HFFc6 (cell line): ENCODE measurements around the gene ZNF148. TPM values are rescaled to one million over a fixed set of nuclear protein-coding genes. Genes with fewer than 3 reads are reported as not detected.

ENCODE experiments used
- DNase-seq: peaks from one replicate; pipeline ENCODE4 v3.0.0-alpha.2; 2018
- H3K27ac Mint-ChIP-seq: 2 replicates; pipeline ENCODE4 v1.8.0; 2020; ENCODE audit warnings: mild to moderate bottlenecking, mixed read lengths
- H3K27me3 Mint-ChIP-seq: 2 replicates; pipeline ENCODE4 v1.8.0; 2021; ENCODE audit warnings: mild to moderate bottlenecking, moderate library complexity, mixed read lengths; ENCODE audit not compliant: insufficient read depth
- H3K36me3 Mint-ChIP-seq: 2 replicates; pipeline ENCODE4 v1.8.0; 2021; ENCODE audit warnings: low read depth, mixed read lengths
- H3K4me1 Mint-ChIP-seq: 2 replicates; pipeline ENCODE4 v1.8.0; 2020; ENCODE audit warnings: low read depth, mixed read lengths
- H3K4me3 Mint-ChIP-seq: 2 replicates; pipeline ENCODE4 v1.8.0; 2020; ENCODE audit warnings: mild to moderate bottlenecking, moderate library complexity, mixed read lengths
- H3K9me3 Mint-ChIP-seq: 2 replicates; pipeline ENCODE4 v1.8.0; 2020; ENCODE audit warnings: mild to moderate bottlenecking, mixed read lengths
- CTCF ChIP-seq: fragments of 200-600 bp; sonication (generic); IDR thresholded peaks from 2 replicates; pipeline ENCODE4 v1.5.0; 2021; ENCODE audit warnings: antibody characterized with exemption, mild to moderate bottlenecking
- total RNA-seq, 6 experiments: library from RNA; stranded (reverse); fragmentation: NEBNext Ultra II Directional; extraction: Animal tissue kit (Norgen Biotek cat#: 25700); gene quantifications; 2 replicates in 1 of 6; 3 replicates in 5 of 6; pipeline ENCODE4 v1.2.3, GENCODE V29; 2021

The ZNF148 gene
- total RNA-seq, 6 experiments from 2014 or later: 41.4 to 51.4 (median 47.5) TPM

GRCh38 chr3:125212509-125213363 lies 162.4 kb downstream of the ZNF148 start, which contains the start of gene SLC12A8:
Gene SLC12A8, minus strand, starts transcription at chr3:125212748. Its CDS starts 1,399 bp downstream, at chr3:125211349.
- Mint-ChIP-seq H3K27me3 (peaks cover 2% of the 10 kb centered on the region), H3K4me1 (peaks cover 48% of the 10 kb centered on the region), H3K27ac (peak within 1 kb of the TSS; percentile 74), H3K4me3 (peak within 1 kb of the TSS; percentile 68), H3K9me3 (no peaks in the 10 kb centered on the region), H3K36me3 (no peaks in the 10 kb centered on the region)
- no peak for DNase-seq
- no peak for TF ChIP-seq CTCF

- H3K36me3 Mint-ChIP-seq: no peaks in the 10 kb centered on the region
- peaks cover 48% of the 10 kb centered on the region for H3K4me1 Mint-ChIP-seq
- TF ChIP-seq CTCF: no peak
- H3K27ac Mint-ChIP-seq: peak overlapping the region; percentile 11; the same call in 1 of the 2 replicates
- peaks cover 2% of the 10 kb centered on the region for H3K27me3 Mint-ChIP-seq
- no peaks in the 10 kb centered on the region for H3K9me3 Mint-ChIP-seq
- no peak for DNase-seq
- no peak overlapping the region; the same call in 1 of the 2 replicates for H3K4me3 Mint-ChIP-seq
Measured at GRCh38 chr3:125212091-125212508, 163.0 kb downstream of the ZNF148 start.

DNA sequence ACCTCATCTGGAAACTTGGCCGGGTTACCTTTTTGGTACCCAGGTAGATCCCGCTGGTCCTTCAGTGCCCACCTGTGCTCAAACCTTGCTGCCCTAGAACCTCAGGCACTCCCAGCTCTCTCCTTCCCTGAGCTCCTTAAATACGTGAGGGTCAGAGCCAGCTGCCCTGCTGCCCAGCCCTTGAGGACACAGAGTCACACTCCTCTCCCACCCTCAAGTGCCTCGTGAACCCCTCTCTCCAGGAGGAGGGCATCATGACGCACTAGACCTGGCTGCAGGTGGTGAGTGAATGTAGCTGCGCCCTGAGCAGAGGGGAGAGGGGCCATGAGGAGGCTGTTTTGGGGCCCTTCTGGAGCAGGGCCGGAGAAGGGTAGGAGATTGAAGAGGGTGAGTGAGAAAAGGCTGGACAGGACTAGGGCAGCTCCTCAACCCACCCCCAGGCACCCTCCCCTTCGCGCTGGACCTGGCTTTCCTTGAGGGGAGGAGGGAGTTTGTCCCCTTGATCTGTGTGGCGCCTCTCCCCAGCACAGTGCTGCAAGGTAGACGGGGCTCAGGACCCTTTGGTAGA lies 163.5 kb downstream of the ZNF148 start:
- Mint-ChIP-seq H3K27ac (peak overlapping the region; percentile 11; the same call in 1 of the 2 replicates), H3K4me3 (no peak overlapping the region; the same call in 1 of the 2 replicates), H3K27me3 (peaks cover 2% of the 10 kb centered on the region), H3K36me3 (no peaks in the 10 kb centered on the region), H3K4me1 (peaks cover 48% of the 10 kb centered on the region), H3K9me3 (no peaks in the 10 kb centered on the region)
- no peak for TF ChIP-seq CTCF
- no peak for DNase-seq

- peaks cover 36% of the 10 kb centered on the region for H3K4me1 Mint-ChIP-seq
- no peak for DNase-seq
Measured at GRCh38 chr3:125207949-125208568, 167.1 kb downstream of the ZNF148 start.

More at GRCh38 chr3:125207949-125208568, 167.1 kb downstream of the ZNF148 start:
- Mint-ChIP-seq H3K9me3 (no peaks in the 10 kb centered on the region), H3K27me3 (peaks cover 2% of the 10 kb centered on the region), H3K36me3 (no peaks in the 10 kb centered on the region), H3K4me3 (no peak overlapping the region), H3K27ac (no peak overlapping the region)
- TF ChIP-seq CTCF: no peak
